Measurements from ENCODE around the gene KLHL17.

The KLHL17 gene

DNA sequence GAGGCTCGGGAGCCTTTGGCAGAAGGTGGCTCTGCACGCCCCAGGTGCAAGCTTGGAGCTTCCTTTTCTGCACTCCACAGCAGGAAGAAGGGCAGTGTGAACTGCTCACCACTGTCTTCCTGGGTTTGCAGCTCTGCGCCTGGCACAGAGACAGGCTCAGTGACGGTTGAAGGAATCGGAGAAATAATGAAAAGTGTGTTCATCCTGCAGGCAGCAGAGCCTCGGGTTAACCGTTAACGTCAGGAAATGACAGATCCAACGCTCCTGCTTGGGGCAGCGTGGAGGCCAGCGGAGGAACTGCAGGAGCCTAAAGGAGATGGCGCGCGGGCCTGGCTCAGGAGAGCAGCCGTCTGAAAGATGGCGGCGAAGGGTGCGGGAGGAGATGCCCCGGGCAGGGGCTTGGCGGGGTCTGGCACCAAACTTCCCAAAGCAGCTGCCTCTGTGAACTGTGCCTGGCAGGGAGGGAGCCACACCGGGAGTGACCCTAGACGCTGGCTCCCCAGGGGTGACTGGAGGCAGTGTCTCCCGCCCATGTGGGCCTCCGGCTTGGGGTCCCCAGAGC lies 47.6 kb upstream of the KLHL17 start:
- Histone ChIP-seq H4K20me1 (ENCODE audit: control insufficient read depth, insufficient read depth, low read depth, low read length) (no peaks in the 10 kb centered on the region), H3K4me2 (ENCODE audit: low read length) (no peak overlapping the region), H3K9me2 (replicated peaks; ENCODE audit: control insufficient read depth, low read length) (no peaks in the 10 kb centered on the region), H3K4me1 (ENCODE audit: control insufficient read depth, low read length) (no peaks in the 10 kb centered on the region), H3K9me3 (ENCODE audit: control insufficient read depth, insufficient read depth, low read length) (no peaks in the 10 kb centered on the region), H3F3A (ENCODE audit: control insufficient read depth, insufficient read depth) (no peaks in the 10 kb centered on the region), H3K79me2 (ENCODE audit: control insufficient read depth, low read length) (no peaks in the 10 kb centered on the region), H3K27me3 (ENCODE audit: control insufficient read depth, low read length) (peaks cover 12% of the 10 kb centered on the region), H3K4me3 (ENCODE audit: low read length) (no peak overlapping the region), H3K27ac (ENCODE audit: low read depth, low read length) (no peak overlapping the region), H3K36me3 (ENCODE audit: control insufficient read depth, low read length) (no peaks in the 10 kb centered on the region)
- TF ChIP-seq EZH2phosphoT487 (IDR thresholded peaks at IDR 0.05; ENCODE audit: borderline replicate concordance, low read length), result no peak
- TF ChIP-seq, protein P1, sequence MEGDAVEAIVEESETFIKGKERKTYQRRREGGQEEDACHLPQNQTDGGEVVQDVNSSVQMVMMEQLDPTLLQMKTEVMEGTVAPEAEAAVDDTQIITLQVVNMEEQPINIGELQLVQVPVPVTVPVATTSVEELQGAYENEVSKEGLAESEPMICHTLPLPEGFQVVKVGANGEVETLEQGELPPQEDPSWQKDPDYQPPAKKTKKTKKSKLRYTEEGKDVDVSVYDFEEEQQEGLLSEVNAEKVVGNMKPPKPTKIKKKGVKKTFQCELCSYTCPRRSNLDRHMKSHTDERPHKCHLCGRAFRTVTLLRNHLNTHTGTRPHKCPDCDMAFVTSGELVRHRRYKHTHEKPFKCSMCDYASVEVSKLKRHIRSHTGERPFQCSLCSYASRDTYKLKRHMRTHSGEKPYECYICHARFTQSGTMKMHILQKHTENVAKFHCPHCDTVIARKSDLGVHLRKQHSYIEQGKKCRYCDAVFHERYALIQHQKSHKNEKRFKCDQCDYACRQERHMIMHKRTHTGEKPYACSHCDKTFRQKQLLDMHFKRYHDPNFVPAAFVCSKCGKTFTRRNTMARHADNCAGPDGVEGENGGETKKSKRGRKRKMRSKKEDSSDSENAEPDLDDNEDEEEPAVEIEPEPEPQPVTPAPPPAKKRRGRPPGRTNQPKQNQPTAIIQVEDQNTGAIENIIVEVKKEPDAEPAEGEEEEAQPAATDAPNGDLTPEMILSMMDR (IDR thresholded peaks at IDR 0.05; ENCODE audit: low read depth, low read length, poor library complexity, severe bottlenecking), result no peak

DNA sequence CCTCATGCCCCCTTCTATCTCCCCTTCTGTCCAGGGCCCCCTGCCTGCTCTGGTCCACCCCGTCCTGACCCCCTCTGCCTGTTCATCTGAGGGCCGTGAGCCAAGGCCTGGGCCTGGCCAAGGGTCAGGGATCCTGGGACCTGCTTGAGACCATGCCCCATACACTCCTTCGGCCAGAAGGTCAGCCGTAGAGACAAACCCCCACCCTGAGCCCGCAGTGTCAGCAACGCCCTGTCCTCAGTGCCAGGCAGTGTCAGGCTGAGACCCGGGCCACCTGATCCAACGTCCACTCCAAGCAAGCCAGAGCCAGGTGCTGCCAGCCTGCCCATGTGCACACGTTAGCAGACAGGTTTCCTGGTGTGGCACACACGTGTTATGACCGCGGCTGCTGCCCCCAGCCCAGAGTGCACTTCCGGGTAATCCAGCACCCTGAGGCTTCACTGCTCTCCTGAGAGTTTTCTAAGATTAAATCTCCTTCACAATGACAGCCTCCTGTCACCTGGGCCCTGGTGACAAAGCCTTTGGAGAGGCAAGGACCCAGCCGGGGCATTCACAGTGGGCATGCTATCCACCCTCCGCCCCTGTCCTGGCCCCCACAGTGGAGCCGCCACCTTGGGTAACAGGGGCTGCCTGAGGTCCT lies 46.8 kb upstream of the KLHL17 start:
- no peak overlapping the region for H3K4me3 ChIP-seq (ENCODE audit: low read length)
- H4K20me1 ChIP-seq (ENCODE audit: control insufficient read depth, insufficient read depth, low read depth, low read length), result no peaks in the 10 kb centered on the region
- peaks cover 14% of the 10 kb centered on the region for H3K27me3 ChIP-seq (ENCODE audit: control insufficient read depth, low read length)
- no peak overlapping the region for H3K4me2 ChIP-seq (ENCODE audit: low read length)
- no peaks in the 10 kb centered on the region for H3F3A ChIP-seq (ENCODE audit: control insufficient read depth, insufficient read depth)
- no peaks in the 10 kb centered on the region for H3K4me1 ChIP-seq (ENCODE audit: control insufficient read depth, low read length)
- H3K9me3 ChIP-seq (ENCODE audit: control insufficient read depth, insufficient read depth, low read length), result no peaks in the 10 kb centered on the region
- no peaks in the 10 kb centered on the region for H3K9me2 ChIP-seq (replicated peaks; ENCODE audit: control insufficient read depth, low read length)
- H3K27ac ChIP-seq (ENCODE audit: low read depth, low read length), result no peak overlapping the region
- H3K79me2 ChIP-seq (ENCODE audit: control insufficient read depth, low read length), result no peaks in the 10 kb centered on the region
- no peaks in the 10 kb centered on the region for H3K36me3 ChIP-seq (ENCODE audit: control insufficient read depth, low read length)
- TF ChIP-seq EZH2phosphoT487 (IDR thresholded peaks at IDR 0.05; ENCODE audit: borderline replicate concordance, low read length), result no peak
- TF ChIP-seq, protein P1 (IDR thresholded peaks at IDR 0.05; ENCODE audit: low read depth, low read length, poor library complexity, severe bottlenecking), result no peak

DNA sequence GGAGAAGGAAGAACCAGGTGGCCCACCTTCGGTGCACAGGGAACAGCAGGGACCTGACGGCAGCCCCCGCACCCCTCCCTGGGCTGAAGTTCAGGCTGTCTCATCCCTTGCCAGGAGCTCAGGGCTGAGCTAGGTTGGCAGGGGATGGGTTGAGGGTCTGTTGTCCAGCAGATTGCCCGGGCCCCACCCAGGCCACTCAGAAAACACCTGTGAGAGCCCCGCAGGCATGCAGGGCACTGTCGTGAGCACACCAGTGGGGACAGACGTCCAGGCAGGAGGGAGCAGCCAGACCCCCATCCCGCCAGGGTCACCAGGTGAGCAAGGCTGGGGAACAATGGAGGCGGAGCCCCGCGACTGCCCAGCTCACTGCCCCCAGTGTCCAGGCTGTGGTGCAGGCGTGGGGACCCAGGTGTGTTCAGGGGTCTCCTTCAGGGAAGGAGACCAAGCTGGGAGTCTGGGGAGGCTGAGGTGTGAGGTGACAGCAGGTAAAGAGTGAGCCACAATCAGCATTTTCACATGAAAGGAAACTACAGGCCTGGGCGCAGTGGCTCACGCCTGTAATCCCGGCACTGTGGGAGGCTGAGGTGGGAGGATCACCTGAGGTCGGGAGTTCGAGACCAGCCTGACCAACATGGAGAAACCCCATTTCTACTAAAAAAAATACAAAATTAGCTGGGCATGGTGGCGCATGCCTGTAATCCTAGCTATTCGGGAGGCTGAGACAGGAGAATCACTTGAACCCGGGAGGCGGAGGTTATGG lies 46.1 kb upstream of the KLHL17 start:
- no peak overlapping the region for H3K27ac ChIP-seq (ENCODE audit: low read depth, low read length)
- no peaks in the 10 kb centered on the region for H3K9me3 ChIP-seq (ENCODE audit: control insufficient read depth, insufficient read depth, low read length)
- no peaks in the 10 kb centered on the region for H3K9me2 ChIP-seq (replicated peaks; ENCODE audit: control insufficient read depth, low read length)
- H3K4me3 ChIP-seq (ENCODE audit: low read length), result no peak overlapping the region
- TF ChIP-seq, protein P1 (IDR thresholded peaks at IDR 0.05; ENCODE audit: low read depth, low read length, poor library complexity, severe bottlenecking), result no peak
- no peak for TF ChIP-seq EZH2phosphoT487 (IDR thresholded peaks at IDR 0.05; ENCODE audit: borderline replicate concordance, low read length)
- no peak overlapping the region for H3K4me2 ChIP-seq (ENCODE audit: low read length)
- no peaks in the 10 kb centered on the region for H3F3A ChIP-seq (ENCODE audit: control insufficient read depth, insufficient read depth)
- H3K27me3 ChIP-seq (ENCODE audit: control insufficient read depth, low read length), result peaks cover 14% of the 10 kb centered on the region
- no peaks in the 10 kb centered on the region for H3K36me3 ChIP-seq (ENCODE audit: control insufficient read depth, low read length)
- no peaks in the 10 kb centered on the region for H3K4me1 ChIP-seq (ENCODE audit: control insufficient read depth, low read length)
- H3K79me2 ChIP-seq (ENCODE audit: control insufficient read depth, low read length), result no peaks in the 10 kb centered on the region
- H4K20me1 ChIP-seq (ENCODE audit: control insufficient read depth, insufficient read depth, low read depth, low read length), result no peaks in the 10 kb centered on the region
